AG04450 (cell line): ENCODE measurements around the gene SIGLEC12. TPM values are rescaled to one million over a fixed set of nuclear protein-coding genes. Genes with fewer than 3 reads are reported as not detected.

Experiments used
- CTCF ChIA-PET: fragments of 300-600, 350-600 bp; formaldehyde crosslinking; extraction: SDS; loops from one replicate; lab custom pipeline; 2022; ENCODE audit warnings: antibody characterized with exemption, inconsistent platforms; lab: Charles Lee
- POLR2A ChIA-PET: fragments of 350-600 bp; formaldehyde crosslinking; extraction: SDS; loops from one replicate; lab custom pipeline; 2021; ENCODE audit warnings: antibody characterized with exemption, inconsistent platforms; lab: Yijun Ruan, JAX
- DNase-seq: peaks from one replicate; pipeline ENCODE4 v3.0.0-alpha.2; 2011; ENCODE audit warnings: low read depth, low spot score
- H3K27ac ChIP-seq: one replicate; pipeline ENCODE4 v1.5.1; 2012; ENCODE audit warnings: low read depth, low read length, control low read depth
- H3K27me3 ChIP-seq: one replicate; pipeline ENCODE4 v1.6.0; 2012; ENCODE audit warnings: low read length; ENCODE audit not compliant: control insufficient read depth, insufficient read depth
- H3K4me3 ChIP-seq: 2 replicates; pipeline ENCODE4 v1.5.1; 2011; ENCODE audit warnings: mild to moderate bottlenecking, low read depth, low read length, control low read depth
- H3K9me3 ChIP-seq: 2 replicates; pipeline ENCODE4 v1.5.1; 2012; ENCODE audit warnings: low read length; ENCODE audit not compliant: control insufficient read depth, insufficient read depth
- CTCF ChIP-seq: IDR thresholded peaks from 2 replicates; pipeline ENCODE4 v1.5.1; 2011; ENCODE audit warnings: low read depth, low read length, control low read depth, inconsistent platforms
- polyA plus RNA-seq: library from polyadenylated mRNA; depleted of rRNA; stranded (reverse); fragments of >200 nt; gene quantifications from 2 replicates; pipeline ENCODE4 v1.2.3, GENCODE V29; 2011

Gene SIGLEC12
- polyA plus RNA-seq, 1 experiment = not detected

GRCh38 chr19:51485960-51486660, 15.5 kb downstream of the SIGLEC12 start:
- Histone ChIP-seq H3K27me3 (no peaks in the 10 kb centered on the region), H3K27ac (no peak overlapping the region), H3K4me3 (no peak overlapping the region), H3K9me3 (peaks cover 19% of the 10 kb centered on the region)
- no peak for TF ChIP-seq CTCF
- DNase-seq = no peak
- ChIA-PET CTCF (interaction anchor here (1.4 kb wide), 1 partner anchor 64 kb away, joined by 3 read pairs; no protein-coding TSS in a partner anchor), POLR2A (no interaction called here)

GRCh38 chr19:51480590-51480989, 21.0 kb downstream of the SIGLEC12 start:
- POLR2A ChIA-PET = no interaction called here
- Histone ChIP-seq H3K4me3 (no peak overlapping the region), H3K27ac (no peak overlapping the region), H3K27me3 (no peaks in the 10 kb centered on the region), H3K9me3 (peaks cover 14% of the 10 kb centered on the region; the same call in 1 of the 2 replicates)
- DNase-seq = no peak
- no peak for TF ChIP-seq CTCF
- CTCF ChIA-PET = no interaction called here

GRCh38 chr19:51479531-51480331, 21.9 kb downstream of the SIGLEC12 start:
- no peak for TF ChIP-seq CTCF
- H3K27me3 ChIP-seq = no peaks in the 10 kb centered on the region
- CTCF ChIA-PET = interaction anchor here (1.0 kb wide), 1 partner anchor 8 kb away, joined by 3 read pairs; no protein-coding TSS in a partner anchor
- H3K4me3 ChIP-seq = no peak overlapping the region
- no peak for DNase-seq
- H3K9me3 ChIP-seq = peaks cover 14% of the 10 kb centered on the region; the same call in 1 of the 2 replicates
- POLR2A ChIA-PET = no interaction called here
- H3K27ac ChIP-seq = no peak overlapping the region

- TF ChIP-seq CTCF = no peak
- CTCF ChIA-PET = interaction anchor here (1.0 kb wide), 1 partner anchor 299 kb away, joined by 3 read pairs; no protein-coding TSS in a partner anchor
- DNase-seq = no peak
- Histone ChIP-seq H3K9me3 (peaks cover 9% of the 10 kb centered on the region; the same call in 1 of the 2 replicates), H3K4me3 (no peak within 1 kb of the TSS), H3K27ac (no peak within 1 kb of the TSS), H3K27me3 (no peaks in the 10 kb centered on the region)
- POLR2A ChIA-PET = no interaction called here
Observed at GRCh38 chr19:51478381-51479234, 23.0 kb downstream of the SIGLEC12 start, which contains the start of gene CEACAM18. CEACAM18 (plus strand) TSS chr19:51478539.
